Choroid plexus epithelial cell (primary cell): ENCODE data around the gene PRMT6.
A peak's percentile ranks its signal among the peaks of the same experiment; 100 is the strongest.

Experiments
- DNase-seq: peaks from one replicate; pipeline ENCODE4 v3.0.0-alpha.2; 2010; ENCODE audit warnings: low read depth
- H3K4me3 ChIP-seq: 2 replicates; pipeline ENCODE4 v1.5.1; 2011; ENCODE audit warnings: low read depth, mild to moderate bottlenecking, control low read depth, low read length, moderate library complexity
- CTCF ChIP-seq: conservative IDR thresholded peaks from 2 replicates; pipeline ENCODE4 v1.5.1; 2011; ENCODE audit warnings: low read depth, mild to moderate bottlenecking, control low read depth, inconsistent platforms, low read length, moderate library complexity

Gene PRMT6

DNA sequence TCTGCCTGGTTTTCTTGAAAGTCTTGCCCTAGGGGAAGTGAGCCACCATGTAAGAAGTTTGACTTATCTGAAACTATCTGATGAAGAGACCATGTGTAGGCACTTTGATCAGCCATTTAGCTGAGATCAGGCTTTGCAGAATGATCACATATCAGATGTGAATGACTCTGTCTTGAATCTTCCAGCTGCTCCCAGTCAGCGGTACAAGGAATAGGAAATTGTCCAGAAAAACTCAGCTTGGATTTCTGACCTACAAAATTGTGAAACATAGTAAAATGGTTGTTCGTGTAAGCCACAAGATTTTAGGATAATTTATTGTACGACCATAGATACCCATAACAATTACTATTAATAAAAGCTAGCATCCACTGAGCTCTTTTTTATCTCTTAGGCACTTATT lies 42.5 kb downstream of the PRMT6 start:
- no peak for DNase-seq
- no peak for TF ChIP-seq CTCF
- no peak overlapping the region for H3K4me3 ChIP-seq

DNA sequence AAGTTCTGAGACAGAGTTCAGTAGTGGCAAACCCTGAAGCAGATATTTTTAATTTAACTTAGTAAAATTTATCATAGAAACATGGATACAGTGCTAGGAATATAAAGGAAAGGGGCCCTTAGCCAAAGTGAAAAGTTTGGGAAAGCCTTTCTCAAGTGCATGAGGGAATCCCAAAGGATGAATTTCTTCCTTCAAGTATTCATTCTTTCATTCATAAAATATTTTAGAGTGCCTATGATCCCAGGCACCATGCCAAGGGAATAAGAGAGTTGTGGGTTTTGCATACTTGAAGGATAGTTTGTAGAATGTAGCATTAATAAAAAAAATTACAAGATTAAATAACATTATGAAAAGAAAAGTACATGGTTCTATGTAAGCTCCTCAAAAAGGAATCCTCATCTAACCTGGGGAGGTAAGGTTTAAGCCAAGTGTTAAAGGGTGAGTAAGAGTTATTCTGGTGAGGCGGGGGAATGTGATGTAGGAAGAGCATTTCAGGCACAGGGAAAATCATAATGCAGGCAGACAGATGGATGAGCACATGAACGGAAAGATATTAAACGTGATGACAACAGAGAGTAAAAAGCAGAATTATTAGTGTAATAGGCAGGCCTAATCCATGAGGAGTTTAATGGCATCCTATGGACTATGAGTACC lies 44.0 kb downstream of the PRMT6 start:
- H3K4me3 ChIP-seq = no peak overlapping the region
- TF ChIP-seq CTCF = no peak
- DNase-seq = peak; percentile 1

GRCh38 chr1:107105914-107106313 lies 49.4 kb downstream of the PRMT6 start:
- TF ChIP-seq CTCF = no peak
- no peak for DNase-seq
- no peak overlapping the region for H3K4me3 ChIP-seq
